ENCODE measurements around the gene ZDHHC13. TPM values are rescaled to one million over a fixed set of nuclear protein-coding genes. Genes with fewer than 3 reads are reported as not detected.

ZDHHC13 gene
- total RNA-seq, 1 experiment from 2014 or later = 21.8 TPM

GRCh38 chr11:19196432-19196831 is 79.5 kb downstream of the ZDHHC13 start:
- BruUV-seq (replicated peaks) = no TSS peak
- ATAC-seq (no peak), DNase-seq (ENCODE audit: low read depth, low spot score) (no peak)
- ChIA-PET CTCF (no interaction called here), RAD21 (ENCODE audit: low non-redundant PET in 1 of 2, low total read pairs in 2 of 2, uncharacterized antibody in 2 of 2, unreplicated experiment in 2 of 2) (no interaction called here), POLR2A (no interaction called here)
- intact Hi-C loops (cut with micrococcal nuclease) = no loop called here
- H3K9me3 ChIP-seq (ENCODE audit: control insufficient read depth in 1 of 2, insufficient read depth in 1 of 2, low read depth in 1 of 2, low read length in 2 of 2) = no peaks in the 10 kb centered on the region
- no peaks in the 10 kb centered on the region for H3K9me2 ChIP-seq (ENCODE audit: insufficient read depth)
- no peak for TF ChIP-seq FOSL1 (IDR thresholded peaks at IDR 0.05; ENCODE audit: low read depth)
- no peak for TF ChIP-seq CBX3 (IDR thresholded peaks at IDR 0.05; ENCODE audit: low read depth)
- TF ChIP-seq EGR1 (IDR thresholded peaks at IDR 0.05; ENCODE audit: low read depth) = no peak
- TF ChIP-seq YY1 (IDR thresholded peaks at IDR 0.05; ENCODE audit: extremely low read depth, insufficient replicate concordance, low read depth, low read length) = no peak
- no peak for TF ChIP-seq SRF (IDR thresholded peaks at IDR 0.05; ENCODE audit: low read depth)
- no peak for TF ChIP-seq SIN3A (IDR thresholded peaks at IDR 0.05; ENCODE audit: low read depth)
- no peak for TF ChIP-seq TCF7L2 (IDR thresholded peaks at IDR 0.05; ENCODE audit: borderline replicate concordance, extremely low read depth, insufficient read depth, insufficient read length)
- no peak for TF ChIP-seq POLR2A (IDR thresholded peaks at IDR 0.05; ENCODE audit: borderline replicate concordance, extremely low read depth, insufficient read depth, insufficient read length)
- TF ChIP-seq ZBTB33 (IDR thresholded peaks at IDR 0.05; ENCODE audit: extremely low read depth, insufficient replicate concordance, low read length) = no peak
- no peak for TF ChIP-seq SP1 (IDR thresholded peaks at IDR 0.05; ENCODE audit: low read depth)
- TF ChIP-seq MAX (IDR thresholded peaks at IDR 0.05) = no peak
- TF ChIP-seq ELF1 (IDR thresholded peaks at IDR 0.05; ENCODE audit: borderline replicate concordance, low read depth) = no peak
- TF ChIP-seq ZFX (IDR thresholded peaks at IDR 0.05) = no peak
- no peak for TF ChIP-seq JUND (IDR thresholded peaks at IDR 0.05)
- no peak for TF ChIP-seq EZH2 (IDR thresholded peaks at IDR 0.05)
- H3K4me1 ChIP-seq (ENCODE audit: control insufficient read depth in 1 of 2, insufficient read depth in 2 of 2, low read length in 2 of 2) = peaks cover 3 to 5% of the 10 kb centered on the region in 2 experiments; a peak in 1 of 4 replicates
- H3K79me2 ChIP-seq (ENCODE audit: insufficient read depth, low read length) = no peaks in the 10 kb centered on the region
- no peaks in the 10 kb centered on the region for H3K36me3 ChIP-seq (ENCODE audit: control insufficient read depth in 1 of 2, insufficient read depth in 2 of 2, low read length in 2 of 2)
- H3K9ac ChIP-seq (ENCODE audit: low read length) = no peak overlapping the region
- no peak overlapping the region for H3K4me2 ChIP-seq (ENCODE audit: low read length)
- peaks cover 6% of the 10 kb centered on the region; the same call in 1 of the 2 replicates for H3K27me3 ChIP-seq (ENCODE audit: insufficient read depth, low read length)
- no peak overlapping the region for H2AFZ ChIP-seq (ENCODE audit: low read depth, low read length, poor library complexity, severe bottlenecking)
- no peak overlapping the region for H3K4me3 ChIP-seq (replicated peaks in 1 of 2; ENCODE audit: low read depth in 1 of 2, low read length in 2 of 2)
- H4K20me1 ChIP-seq (ENCODE audit: insufficient read depth) = no peaks in the 10 kb centered on the region
- no peak overlapping the region for H3K27ac ChIP-seq (ENCODE audit: low read depth, low read length)

Data from HCT116 (cell line).